Measurements from ENCODE around the gene TDRD3.

- TF ChIP-seq MAX (IDR thresholded peaks at IDR 0.05; ENCODE audit: low read depth) (no peak), EZH2phosphoT487 (IDR thresholded peaks at IDR 0.05; ENCODE audit: borderline replicate concordance, low read depth) (no peak), CTCF (IDR thresholded peaks at IDR 0.05) (no peak), MXI1 (IDR thresholded peaks at IDR 0.05; ENCODE audit: low read depth, low read length) (no peak), RCOR1 (IDR thresholded peaks at IDR 0.05; ENCODE audit: low read length) (no peak), YY1 (IDR thresholded peaks at IDR 0.05; ENCODE audit: low read depth) (no peak), POLR2AphosphoS5 (IDR thresholded peaks at IDR 0.05; ENCODE audit: low read depth, low read length) (no peak), RXRA (IDR thresholded peaks at IDR 0.05; ENCODE audit: borderline replicate concordance, low read depth) (no peak), TEAD4 (IDR thresholded peaks at IDR 0.05; ENCODE audit: borderline replicate concordance, insufficient read depth) (no peak), NRF1 (IDR thresholded peaks at IDR 0.05; ENCODE audit: low read depth, low read length) (no peak), FOSL2 (IDR thresholded peaks at IDR 0.05; ENCODE audit: borderline replicate concordance, low read depth) (no peak)
Observed at GRCh38 chr13:60414177-60414576, 17.2 kb downstream of the TDRD3 start.
